ENCODE measurements around the gene CCDC120.

Gene CCDC120

GRCh38 chrX:49082271-49082871, 23.6 kb downstream of the CCDC120 start:
- Mint-ChIP-seq H3K36me3 (ENCODE audit: insufficient read depth) (peaks cover 8% of the 10 kb centered on the region), H3K27me3 (no peaks in the 10 kb centered on the region), H3K27ac (ENCODE audit: low read depth) (no peak overlapping the region), H3K4me1 (peaks cover 13% of the 10 kb centered on the region), H3K4me3 (peak overlapping the region; percentile 12), H3K9me3 (no peaks in the 10 kb centered on the region)
- no peak for ATAC-seq (replicated peaks; ENCODE audit: extremely low read depth, poor library complexity, severe bottlenecking)
- no peak for DNase-seq (ENCODE audit: low spot score in 2 of 2)

DNA sequence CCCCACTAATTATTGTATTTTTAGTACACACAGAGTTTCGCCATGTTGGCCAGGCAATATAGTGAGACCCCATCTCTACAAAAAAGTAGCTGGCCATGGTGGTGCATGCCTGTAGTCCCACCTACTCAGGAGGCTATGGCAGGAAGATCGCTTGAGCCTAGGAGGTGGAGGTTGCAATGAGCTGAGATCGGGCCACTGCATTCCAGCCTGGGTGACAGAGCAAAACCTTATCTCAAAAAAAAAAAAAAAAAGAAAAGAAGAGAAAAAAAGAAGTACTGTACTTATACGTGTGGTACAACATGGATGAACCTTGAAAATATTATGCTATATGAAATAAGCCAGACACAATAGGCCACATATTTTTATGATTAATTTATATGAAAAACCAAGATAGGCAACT, 30.8 kb downstream of the CCDC120 start:
- ATAC-seq (replicated peaks; ENCODE audit: extremely low read depth, poor library complexity, severe bottlenecking) (no peak), DNase-seq (ENCODE audit: low spot score in 2 of 2) (no peak)
- Mint-ChIP-seq H3K36me3 (ENCODE audit: insufficient read depth) (no peaks in the 10 kb centered on the region), H3K27me3 (no peaks in the 10 kb centered on the region), H3K4me1 (no peaks in the 10 kb centered on the region), H3K4me3 (no peak overlapping the region), H3K9me3 (no peaks in the 10 kb centered on the region), H3K27ac (ENCODE audit: low read depth) (no peak overlapping the region)

DNA sequence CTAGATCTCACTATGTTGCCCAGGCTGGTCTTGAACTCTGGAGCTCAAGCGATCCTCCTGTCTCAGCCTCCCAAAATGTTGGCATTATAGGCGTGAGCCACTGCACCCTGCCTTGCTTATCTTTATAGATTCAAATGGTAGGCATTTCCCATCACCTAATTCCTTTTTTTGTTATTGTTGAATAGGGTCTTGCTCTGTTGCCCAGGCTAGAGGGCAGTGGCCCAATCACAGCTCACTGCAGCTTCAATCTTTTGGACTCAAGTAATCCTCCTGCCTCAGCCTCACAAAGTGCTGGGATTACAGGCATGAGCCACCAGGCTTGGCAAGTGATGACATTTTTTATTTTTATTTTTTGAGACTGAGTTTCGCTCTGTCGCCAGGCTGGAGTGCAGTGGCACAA, 37.6 kb downstream of the CCDC120 start:
- peaks cover 6% of the 10 kb centered on the region for H3K4me1 Mint-ChIP-seq
- no peaks in the 10 kb centered on the region for H3K9me3 Mint-ChIP-seq
- DNase-seq (ENCODE audit: low spot score in 2 of 2) = no peak
- H3K27me3 Mint-ChIP-seq = no peaks in the 10 kb centered on the region
- H3K36me3 Mint-ChIP-seq (ENCODE audit: insufficient read depth) = peaks cover 7% of the 10 kb centered on the region
- H3K27ac Mint-ChIP-seq (ENCODE audit: low read depth) = no peak overlapping the region
- ATAC-seq (replicated peaks; ENCODE audit: extremely low read depth, poor library complexity, severe bottlenecking) = no peak
- H3K4me3 Mint-ChIP-seq = no peak overlapping the region

GRCh38 chrX:49100704-49101628, 42.2 kb downstream of the CCDC120 start:
- Mint-ChIP-seq H3K4me1 (peaks cover 8% of the 10 kb centered on the region), H3K27ac (ENCODE audit: low read depth) (peak overlapping the region; percentile 61), H3K9me3 (no peaks in the 10 kb centered on the region), H3K27me3 (no peaks in the 10 kb centered on the region), H3K4me3 (peak overlapping the region; percentile 79), H3K36me3 (ENCODE audit: insufficient read depth) (peaks cover 10% of the 10 kb centered on the region)
- DNase-seq (ENCODE audit: low spot score in 2 of 2) (peak; percentile 70 to 80), ATAC-seq (replicated peaks; ENCODE audit: extremely low read depth, poor library complexity, severe bottlenecking) (peak; percentile 84)

GRCh38 chrX:49101629-49101984, 42.8 kb downstream of the CCDC120 start:
- no peak for ATAC-seq (replicated peaks; ENCODE audit: extremely low read depth, poor library complexity, severe bottlenecking)
- H3K36me3 Mint-ChIP-seq (ENCODE audit: insufficient read depth) = peaks cover 12% of the 10 kb centered on the region
- H3K4me1 Mint-ChIP-seq = peaks cover 8% of the 10 kb centered on the region

DNA sequence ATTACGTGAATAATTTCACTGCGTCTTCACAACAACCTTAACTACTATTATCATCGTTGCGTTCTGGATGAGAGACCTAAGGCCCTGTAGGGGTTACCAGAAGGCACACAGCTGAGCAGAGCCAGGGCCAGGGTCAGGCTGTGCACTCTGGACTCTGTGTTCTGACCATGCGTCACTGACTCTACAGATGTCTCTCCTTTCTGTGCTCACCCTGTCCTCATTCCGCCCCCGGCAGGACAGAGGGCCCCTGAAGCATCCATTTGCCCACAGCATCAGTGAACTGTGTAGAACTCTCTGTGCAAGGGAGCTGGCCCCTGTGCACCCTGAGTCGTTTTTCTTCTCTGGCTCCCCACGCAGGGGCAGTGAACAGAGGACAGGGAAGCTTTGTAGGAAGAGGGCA, 43.4 kb downstream of the CCDC120 start:
- ATAC-seq (replicated peaks; ENCODE audit: extremely low read depth, poor library complexity, severe bottlenecking) (no peak), DNase-seq (ENCODE audit: low spot score in 2 of 2) (no peak)
- Mint-ChIP-seq H3K27me3 (no peaks in the 10 kb centered on the region), H3K27ac (ENCODE audit: low read depth) (no peak overlapping the region), H3K4me1 (peaks cover 8% of the 10 kb centered on the region), H3K9me3 (no peaks in the 10 kb centered on the region), H3K36me3 (ENCODE audit: insufficient read depth) (peaks cover 12% of the 10 kb centered on the region), H3K4me3 (peak overlapping the region; percentile 79)

More at GRCh38 chrX:49101629-49101984, 42.8 kb downstream of the CCDC120 start:
- H3K4me3 Mint-ChIP-seq = peak overlapping the region; percentile 79
- H3K27ac Mint-ChIP-seq (ENCODE audit: low read depth) = peak overlapping the region; percentile 61
- no peaks in the 10 kb centered on the region for H3K27me3 Mint-ChIP-seq
- no peak for DNase-seq (ENCODE audit: low spot score in 2 of 2)
- no peaks in the 10 kb centered on the region for H3K9me3 Mint-ChIP-seq

- ATAC-seq (replicated peaks; ENCODE audit: extremely low read depth, poor library complexity, severe bottlenecking) = no peak
- Mint-ChIP-seq H3K27me3 (no peaks in the 10 kb centered on the region), H3K27ac (ENCODE audit: low read depth) (no peak overlapping the region), H3K36me3 (ENCODE audit: insufficient read depth) (peaks cover 20% of the 10 kb centered on the region), H3K9me3 (no peaks in the 10 kb centered on the region), H3K4me1 (peaks cover 8% of the 10 kb centered on the region), H3K4me3 (no peak overlapping the region)
- DNase-seq (ENCODE audit: low spot score in 2 of 2) = no peak
Measured at GRCh38 chrX:49103637-49104036, 44.8 kb downstream of the CCDC120 start.

DNA sequence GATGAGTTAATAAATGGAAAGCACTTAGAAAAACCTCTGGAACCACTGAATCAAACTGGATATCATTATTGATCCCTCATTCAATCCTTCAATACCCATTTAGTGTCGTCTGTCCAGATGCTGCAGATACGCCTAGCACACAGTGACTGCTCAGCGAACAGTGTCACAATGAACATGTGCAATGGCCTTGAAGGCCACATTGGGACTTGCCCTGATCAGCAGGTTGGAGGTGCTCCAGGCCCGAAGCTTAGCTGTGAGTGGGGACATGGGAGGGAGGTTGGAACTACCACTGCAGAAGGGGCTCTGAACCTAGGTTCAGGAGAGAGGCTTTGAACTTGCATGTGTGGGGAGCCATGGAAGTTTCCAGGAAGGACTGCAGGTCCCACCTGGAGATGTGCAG, 47.5 kb downstream of the CCDC120 start:
- H3K27me3 Mint-ChIP-seq = no peaks in the 10 kb centered on the region
- peaks cover 16% of the 10 kb centered on the region for H3K36me3 Mint-ChIP-seq (ENCODE audit: insufficient read depth)
- H3K9me3 Mint-ChIP-seq = no peaks in the 10 kb centered on the region
- no peak for ATAC-seq (replicated peaks; ENCODE audit: extremely low read depth, poor library complexity, severe bottlenecking)
- H3K4me1 Mint-ChIP-seq = peaks cover 3% of the 10 kb centered on the region
- no peak for DNase-seq (ENCODE audit: low spot score in 2 of 2)
- H3K4me3 Mint-ChIP-seq = no peak overlapping the region
- no peak overlapping the region for H3K27ac Mint-ChIP-seq (ENCODE audit: low read depth)

DNA sequence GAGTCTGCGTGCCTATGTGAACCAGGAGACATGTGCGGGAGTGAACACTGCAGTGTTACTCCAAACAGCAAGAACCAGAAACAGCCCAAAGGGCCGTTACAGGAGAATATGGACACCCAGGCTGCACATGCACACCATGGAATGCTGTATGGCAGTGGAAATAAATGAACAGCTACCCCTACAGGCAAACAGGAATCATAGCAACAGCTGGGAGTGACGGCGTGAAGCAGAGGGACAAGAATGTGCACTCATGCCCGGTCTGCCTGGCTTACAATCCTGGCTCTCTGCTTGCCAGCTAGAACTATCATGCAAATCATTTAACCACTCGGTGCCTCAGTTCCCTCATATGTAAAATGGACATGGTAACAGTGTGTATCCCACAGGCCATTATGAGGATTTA, 48.1 kb downstream of the CCDC120 start:
- H3K27ac Mint-ChIP-seq (ENCODE audit: low read depth) = no peak overlapping the region
- no peaks in the 10 kb centered on the region for H3K4me1 Mint-ChIP-seq
- DNase-seq (ENCODE audit: low spot score in 2 of 2) (no peak), ATAC-seq (replicated peaks; ENCODE audit: extremely low read depth, poor library complexity, severe bottlenecking) (no peak)
- H3K27me3 Mint-ChIP-seq = no peaks in the 10 kb centered on the region
- no peak overlapping the region for H3K4me3 Mint-ChIP-seq
- H3K36me3 Mint-ChIP-seq (ENCODE audit: insufficient read depth) = peaks cover 20% of the 10 kb centered on the region
- no peaks in the 10 kb centered on the region for H3K9me3 Mint-ChIP-seq

GRCh38 chrX:49108641-49109040, 49.8 kb downstream of the CCDC120 start:
- H3K9me3 Mint-ChIP-seq = no peaks in the 10 kb centered on the region
- H3K27ac Mint-ChIP-seq (ENCODE audit: low read depth) = no peak overlapping the region
- peaks cover 29% of the 10 kb centered on the region for H3K36me3 Mint-ChIP-seq (ENCODE audit: insufficient read depth)
- H3K27me3 Mint-ChIP-seq = no peaks in the 10 kb centered on the region
- no peak for DNase-seq (ENCODE audit: low spot score in 2 of 2)
- H3K4me3 Mint-ChIP-seq = no peak overlapping the region
- H3K4me1 Mint-ChIP-seq = no peaks in the 10 kb centered on the region
- no peak for ATAC-seq (replicated peaks; ENCODE audit: extremely low read depth, poor library complexity, severe bottlenecking)

- no peaks in the 10 kb centered on the region for H3K4me1 Mint-ChIP-seq
Measured at GRCh38 chrX:49110417-49110816, 51.6 kb downstream of the CCDC120 start.

GRCh38 chrX:49111791-49112190, 53.0 kb downstream of the CCDC120 start:
- ATAC-seq (replicated peaks; ENCODE audit: extremely low read depth, poor library complexity, severe bottlenecking) = no peak
- Mint-ChIP-seq H3K27ac (ENCODE audit: low read depth) (no peak overlapping the region), H3K27me3 (no peaks in the 10 kb centered on the region), H3K9me3 (no peaks in the 10 kb centered on the region), H3K36me3 (ENCODE audit: insufficient read depth) (peaks cover 39% of the 10 kb centered on the region), H3K4me3 (no peak overlapping the region), H3K4me1 (peaks cover 8% of the 10 kb centered on the region)
- no peak for DNase-seq (ENCODE audit: low spot score in 2 of 2)

More at GRCh38 chrX:49110417-49110816, 51.6 kb downstream of the CCDC120 start:
- Mint-ChIP-seq H3K4me3 (no peak overlapping the region), H3K36me3 (ENCODE audit: insufficient read depth) (peaks cover 32% of the 10 kb centered on the region), H3K27me3 (no peaks in the 10 kb centered on the region), H3K9me3 (no peaks in the 10 kb centered on the region), H3K27ac (ENCODE audit: low read depth) (no peak overlapping the region)
- ATAC-seq (replicated peaks; ENCODE audit: extremely low read depth, poor library complexity, severe bottlenecking) (no peak), DNase-seq (ENCODE audit: low spot score in 2 of 2) (no peak)

- Mint-ChIP-seq H3K36me3 (ENCODE audit: insufficient read depth) (peaks cover 39% of the 10 kb centered on the region), H3K27ac (ENCODE audit: low read depth) (peak overlapping the region; percentile 92), H3K27me3 (no peaks in the 10 kb centered on the region), H3K4me3 (peak overlapping the region; percentile 81), H3K9me3 (no peaks in the 10 kb centered on the region), H3K4me1 (peaks cover 22% of the 10 kb centered on the region)
- DNase-seq (ENCODE audit: low spot score in 2 of 2) (no peak), ATAC-seq (replicated peaks; ENCODE audit: extremely low read depth, poor library complexity, severe bottlenecking) (no peak)
Measured at GRCh38 chrX:49116076-49116475, 57.3 kb downstream of the CCDC120 start.
